Activated naive CD4-positive, alpha-beta T cell treated with anti-CD3 and anti-CD28 coated beads, Interleukin-2, amount 10 ng/mL, durations not matched to agents 7 days and 5 days (primary cell): ENCODE data around the gene RHEB.

ENCODE experiments used
- CTCF ChIA-PET: fragments of 350-600 bp; sonication (Branson Sonifier 250); formaldehyde crosslinking; loops from one replicate; lab custom pipeline; 2021; ENCODE audit warnings: antibody characterized with exemption; lab: Charles Lee
- DNase-seq: peaks from one replicate; pipeline ENCODE4 v3.0.0-alpha.2; 2020
- H3K27ac Mint-ChIP-seq: one replicate; pipeline ENCODE4 v1.8.0; 2021; ENCODE audit warnings: mild to moderate bottlenecking, moderate library complexity, mixed read lengths
- H3K27me3 Mint-ChIP-seq: one replicate; pipeline ENCODE4 v1.8.0; 2021; ENCODE audit warnings: mild to moderate bottlenecking, mixed read lengths
- H3K36me3 Mint-ChIP-seq: one replicate; pipeline ENCODE4 v1.8.0; 2021; ENCODE audit warnings: mixed read lengths
- H3K4me1 Mint-ChIP-seq: one replicate; pipeline ENCODE4 v1.8.0; 2021; ENCODE audit warnings: mixed read lengths
- H3K4me3 Mint-ChIP-seq: one replicate; pipeline ENCODE4 v1.8.0; 2021; ENCODE audit warnings: mild to moderate bottlenecking, moderate library complexity, mixed read lengths
- H3K9me3 Mint-ChIP-seq: one replicate; pipeline ENCODE4 v1.8.0; 2021; ENCODE audit warnings: mixed read lengths

Gene RHEB

DNA sequence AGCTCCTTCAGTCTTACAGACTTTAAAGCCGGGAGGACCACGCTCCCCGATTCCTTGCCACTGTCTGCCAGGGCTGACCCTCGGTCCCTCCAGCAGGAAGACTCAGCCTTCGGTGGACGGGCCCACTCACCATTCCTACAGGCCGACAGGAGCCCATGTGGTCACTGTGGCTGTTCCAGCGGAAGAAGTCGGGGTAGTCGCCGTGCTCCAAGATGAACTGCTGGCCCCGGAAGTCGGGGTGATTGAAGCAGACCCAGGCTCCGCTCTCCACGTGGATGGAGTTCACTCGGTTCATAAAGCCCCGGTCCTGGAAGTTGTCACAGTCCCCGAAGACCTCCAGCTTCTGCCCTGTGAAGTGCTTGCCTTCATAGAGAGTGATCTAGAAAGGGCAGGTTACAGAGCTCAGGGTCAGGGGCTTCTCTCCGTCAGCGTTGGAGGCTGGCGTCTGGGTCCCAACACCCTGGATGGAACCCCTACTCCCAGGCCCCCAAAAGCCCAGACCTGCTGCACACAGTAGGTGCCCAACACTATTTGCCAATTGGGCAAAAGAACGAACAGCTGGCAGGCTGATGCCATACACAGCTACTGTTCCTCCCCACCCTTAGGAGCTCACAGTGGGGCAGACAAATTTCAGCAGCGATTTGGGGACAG, 81.7 kb downstream of the RHEB start:
- H3K4me3 Mint-ChIP-seq = no peak overlapping the region
- H3K27me3 Mint-ChIP-seq = peaks cover 46% of the 10 kb centered on the region
- H3K9me3 Mint-ChIP-seq = no peaks in the 10 kb centered on the region
- no peak for DNase-seq
- no peak overlapping the region for H3K27ac Mint-ChIP-seq
- peaks cover 27% of the 10 kb centered on the region for H3K4me1 Mint-ChIP-seq
- H3K36me3 Mint-ChIP-seq = no peaks in the 10 kb centered on the region
- CTCF ChIA-PET = interaction anchor here (0.6 kb wide), 1 partner anchor 122 kb away, joined by 3 read pairs; no protein-coding TSS in a partner anchor

- Mint-ChIP-seq H3K9me3 (no peaks in the 10 kb centered on the region), H3K36me3 (no peaks in the 10 kb centered on the region), H3K4me3 (no peak overlapping the region), H3K27ac (no peak overlapping the region), H3K27me3 (peaks cover 41% of the 10 kb centered on the region), H3K4me1 (peaks cover 33% of the 10 kb centered on the region)
- CTCF ChIA-PET = interaction anchor here (3.9 kb wide), 1 partner anchor 11 kb away, joined by 19 read pairs; no protein-coding TSS in a partner anchor
- no peak for DNase-seq
Observed at GRCh38 chr7:151437159-151437553, 82.5 kb downstream of the RHEB start.

- H3K27ac Mint-ChIP-seq = no peak overlapping the region
- no peak for DNase-seq
- H3K36me3 Mint-ChIP-seq = no peaks in the 10 kb centered on the region
- H3K9me3 Mint-ChIP-seq = no peaks in the 10 kb centered on the region
- H3K4me1 Mint-ChIP-seq = peaks cover 30% of the 10 kb centered on the region
- CTCF ChIA-PET = interaction anchor here (3.9 kb wide), 1 partner anchor 12 kb away, joined by 19 read pairs; no protein-coding TSS in a partner anchor
- H3K4me3 Mint-ChIP-seq = no peak overlapping the region
- peaks cover 42% of the 10 kb centered on the region for H3K27me3 Mint-ChIP-seq
Observed at GRCh38 chr7:151436446-151437158, 83.1 kb downstream of the RHEB start.

- Mint-ChIP-seq H3K4me3 (no peak overlapping the region), H3K9me3 (no peaks in the 10 kb centered on the region), H3K4me1 (peaks cover 30% of the 10 kb centered on the region), H3K27ac (no peak overlapping the region), H3K27me3 (peaks cover 40% of the 10 kb centered on the region), H3K36me3 (no peaks in the 10 kb centered on the region)
- DNase-seq = no peak
- CTCF ChIA-PET = interaction anchor here (3.9 kb wide), 1 partner anchor 12 kb away, joined by 19 read pairs; no protein-coding TSS in a partner anchor
Observed at GRCh38 chr7:151435971-151436370, 83.7 kb downstream of the RHEB start.

DNA sequence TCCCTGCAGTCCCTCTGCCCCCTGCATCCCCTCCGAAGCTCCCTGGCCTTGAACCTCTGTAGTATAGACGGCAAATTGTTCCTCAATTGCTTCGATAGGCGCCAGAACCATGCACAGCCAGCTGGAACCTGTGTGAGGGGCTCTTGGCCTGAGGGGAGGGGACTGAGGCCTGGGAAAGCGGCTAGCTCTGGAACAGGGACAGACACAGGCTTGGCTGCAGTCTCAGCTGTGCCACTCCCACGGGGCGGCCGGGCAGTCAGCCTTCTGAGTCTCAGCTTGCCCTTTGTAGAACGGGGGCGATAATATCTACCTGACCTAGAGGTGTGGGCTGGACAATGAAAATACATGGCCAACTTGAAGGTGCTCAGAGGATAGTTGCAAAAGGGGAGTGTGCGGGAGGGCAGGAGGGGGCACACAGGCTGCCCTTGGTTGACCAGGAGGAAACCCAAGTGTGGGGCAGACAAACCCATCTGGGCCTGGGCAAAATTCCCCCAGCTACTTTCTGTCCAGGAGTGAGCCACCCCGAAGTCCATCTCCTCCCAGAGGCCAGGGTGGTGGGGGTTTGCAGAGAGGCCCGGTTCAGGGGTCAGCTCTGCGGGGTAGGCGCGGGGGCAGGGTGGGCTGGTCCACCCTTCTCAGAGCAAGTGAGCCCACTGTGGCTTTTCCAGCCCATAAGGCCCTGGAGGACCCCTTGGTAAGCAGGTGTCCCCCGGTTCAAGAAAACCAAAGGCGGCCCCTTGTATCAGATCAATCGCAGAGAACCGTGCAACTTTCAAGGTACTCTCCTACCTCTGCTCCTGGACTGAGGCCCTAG, 84.4 kb downstream of the RHEB start:
- H3K27ac Mint-ChIP-seq = no peak overlapping the region
- no peaks in the 10 kb centered on the region for H3K9me3 Mint-ChIP-seq
- H3K27me3 Mint-ChIP-seq = peaks cover 36% of the 10 kb centered on the region
- CTCF ChIA-PET = interaction anchor here (3.9 kb wide), 1 partner anchor 13 kb away, joined by 19 read pairs; no protein-coding TSS in a partner anchor
- peaks cover 29% of the 10 kb centered on the region for H3K4me1 Mint-ChIP-seq
- H3K4me3 Mint-ChIP-seq = no peak overlapping the region
- no peak for DNase-seq
- no peaks in the 10 kb centered on the region for H3K36me3 Mint-ChIP-seq

DNA sequence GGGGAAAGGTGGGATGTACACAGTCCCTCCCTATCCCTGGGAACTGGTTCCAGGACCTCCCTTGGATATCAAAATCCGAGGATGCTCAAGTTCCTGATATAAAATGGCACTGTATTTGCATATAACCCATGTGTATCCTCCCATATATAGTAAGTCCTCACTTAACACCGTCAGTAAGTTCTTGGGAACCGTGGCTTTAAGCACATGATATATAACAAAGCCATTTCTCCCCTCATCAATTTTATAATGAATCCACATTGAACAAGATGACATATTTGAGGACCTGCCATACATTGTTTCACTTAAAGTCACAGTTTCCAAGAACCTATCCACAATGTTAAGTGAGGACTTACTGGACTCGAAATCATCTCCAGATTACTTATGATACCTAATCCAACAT, 85.1 kb downstream of the RHEB start:
- Mint-ChIP-seq H3K27me3 (peaks cover 30% of the 10 kb centered on the region), H3K36me3 (no peaks in the 10 kb centered on the region), H3K4me1 (peaks cover 35% of the 10 kb centered on the region), H3K4me3 (no peak overlapping the region), H3K27ac (no peak overlapping the region), H3K9me3 (no peaks in the 10 kb centered on the region)
- no peak for DNase-seq
- CTCF ChIA-PET = interaction anchor here (3.9 kb wide), 1 partner anchor 14 kb away, joined by 19 read pairs; no protein-coding TSS in a partner anchor

DNA sequence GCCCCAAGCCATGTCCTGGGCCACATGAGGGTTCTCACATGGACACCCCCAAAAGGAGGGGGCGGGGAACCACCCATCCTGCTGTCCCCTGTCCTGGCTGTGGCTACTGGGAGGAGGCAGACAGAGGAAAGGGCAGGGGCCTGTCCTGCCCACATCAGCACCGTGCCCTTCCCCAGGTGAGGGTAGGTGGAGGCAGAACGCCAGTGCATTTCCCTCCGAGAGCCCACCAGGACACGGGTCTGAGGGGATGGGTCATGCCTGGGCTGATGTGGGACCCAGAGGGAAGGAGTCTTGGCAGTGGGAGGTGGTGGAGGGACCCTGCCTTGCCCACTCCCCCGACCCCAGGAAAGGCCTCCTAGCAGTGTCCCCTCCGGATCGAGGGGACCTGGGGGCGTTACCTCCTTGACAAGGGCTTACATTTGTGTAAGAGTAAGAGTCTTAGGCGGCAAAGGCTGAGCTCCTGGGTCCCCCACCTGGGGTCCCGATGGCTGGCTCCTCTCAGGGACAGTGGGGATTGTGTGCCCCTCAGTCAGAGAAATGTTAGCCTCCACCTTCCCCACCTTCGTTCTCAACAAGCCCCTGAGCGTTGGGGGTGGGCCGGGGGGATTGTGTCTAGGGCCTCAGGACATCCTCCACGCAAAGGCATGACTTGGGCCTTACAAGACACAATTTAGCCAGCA, 85.8 kb downstream of the RHEB start:
- no peak for DNase-seq
- Mint-ChIP-seq H3K4me3 (no peak overlapping the region), H3K27me3 (peaks cover 23% of the 10 kb centered on the region), H3K4me1 (peaks cover 41% of the 10 kb centered on the region), H3K36me3 (no peaks in the 10 kb centered on the region), H3K9me3 (no peaks in the 10 kb centered on the region), H3K27ac (no peak overlapping the region)
- CTCF ChIA-PET = interaction anchor here (1.0 to 4.1 kb wide), 5 partner anchors 12 to 82 kb away, joined by 3 to 33 read pairs (median 4); no protein-coding TSS in a partner anchor

DNA sequence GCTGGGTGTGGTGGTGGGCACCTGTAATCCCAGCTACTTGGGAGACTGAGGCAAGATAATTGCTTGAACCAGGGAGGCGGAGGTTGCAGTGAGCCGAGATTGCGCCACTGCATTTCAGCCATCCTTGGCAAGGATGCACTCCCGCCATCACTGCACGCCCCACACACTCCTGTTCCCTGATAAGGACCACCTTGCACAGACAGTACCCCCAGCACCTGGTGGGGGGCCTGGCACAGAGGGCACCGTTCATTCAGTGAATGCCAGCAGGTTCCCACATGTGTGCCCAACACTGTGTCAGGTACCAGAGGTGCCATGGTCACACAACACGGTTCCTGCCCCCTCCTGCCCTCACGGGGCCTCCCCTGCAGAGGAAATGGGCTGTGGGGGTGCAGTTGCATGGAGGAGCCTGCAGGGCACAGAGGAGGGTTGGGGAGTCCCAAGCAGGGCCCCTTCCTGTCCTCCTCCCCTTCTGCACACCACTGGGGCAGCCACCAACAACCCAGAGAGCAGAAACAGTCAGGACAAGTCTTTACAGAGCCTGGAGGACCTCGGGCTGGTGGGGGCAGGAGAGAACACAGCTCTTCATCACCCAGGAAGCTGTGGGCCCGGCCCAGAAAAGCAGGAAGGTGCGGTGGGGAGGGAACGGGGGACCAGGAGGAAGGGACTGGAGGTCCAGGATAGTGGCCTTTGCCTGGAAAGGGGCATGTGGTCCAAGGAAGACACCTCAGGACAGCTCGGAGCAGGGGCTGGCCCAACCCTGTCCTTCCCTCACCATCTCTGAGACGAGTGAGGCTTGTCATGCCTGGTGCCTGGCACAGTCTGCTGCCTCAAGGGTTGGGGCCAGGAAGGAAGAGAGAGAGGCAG, 86.8 kb downstream of the RHEB start:
- peak overlapping the region; percentile 37 for H3K4me3 Mint-ChIP-seq
- peak; percentile 78 for DNase-seq
- H3K4me1 Mint-ChIP-seq = peaks cover 51% of the 10 kb centered on the region
- peaks cover 19% of the 10 kb centered on the region for H3K27me3 Mint-ChIP-seq
- H3K9me3 Mint-ChIP-seq = no peaks in the 10 kb centered on the region
- no peaks in the 10 kb centered on the region for H3K36me3 Mint-ChIP-seq
- H3K27ac Mint-ChIP-seq = peak overlapping the region; percentile 88
- CTCF ChIA-PET = interaction anchor here (1.0 to 4.1 kb wide), 4 partner anchors 13 to 81 kb away, joined by 3 to 33 read pairs (median 4); no protein-coding TSS in a partner anchor

- H3K4me1 Mint-ChIP-seq = peaks cover 55% of the 10 kb centered on the region
- H3K27ac Mint-ChIP-seq = no peak overlapping the region
- no peak overlapping the region for H3K4me3 Mint-ChIP-seq
- H3K9me3 Mint-ChIP-seq = no peaks in the 10 kb centered on the region
- H3K36me3 Mint-ChIP-seq = no peaks in the 10 kb centered on the region
- CTCF ChIA-PET = interaction anchor here (4.1 kb wide), 1 partner anchor 16 kb away, joined by 33 read pairs; no protein-coding TSS in a partner anchor
- DNase-seq = no peak
- H3K27me3 Mint-ChIP-seq = peaks cover 25% of the 10 kb centered on the region
Observed at GRCh38 chr7:151431768-151432311, 87.9 kb downstream of the RHEB start.

- H3K36me3 Mint-ChIP-seq = no peaks in the 10 kb centered on the region
- no peak overlapping the region for H3K4me3 Mint-ChIP-seq
- peaks cover 55% of the 10 kb centered on the region for H3K4me1 Mint-ChIP-seq
- no peak overlapping the region for H3K27ac Mint-ChIP-seq
- DNase-seq = no peak
- no peaks in the 10 kb centered on the region for H3K9me3 Mint-ChIP-seq
- H3K27me3 Mint-ChIP-seq = peaks cover 30% of the 10 kb centered on the region
- CTCF ChIA-PET = interaction anchor here (4.1 kb wide), 1 partner anchor 17 kb away, joined by 33 read pairs; no protein-coding TSS in a partner anchor
Observed at GRCh38 chr7:151431281-151431767, 88.4 kb downstream of the RHEB start.

- H3K27me3 Mint-ChIP-seq = peaks cover 32% of the 10 kb centered on the region
- CTCF ChIA-PET = interaction anchor here (0.6 to 4.1 kb wide), 5 partner anchors 13 to 373 kb away, joined by 3 to 33 read pairs (median 3); no protein-coding TSS in a partner anchor
- peak overlapping the region; percentile 95 for H3K27ac Mint-ChIP-seq
- H3K4me3 Mint-ChIP-seq = no peak overlapping the region
- H3K9me3 Mint-ChIP-seq = no peaks in the 10 kb centered on the region
- DNase-seq = no peak
- peaks cover 55% of the 10 kb centered on the region for H3K4me1 Mint-ChIP-seq
- H3K36me3 Mint-ChIP-seq = no peaks in the 10 kb centered on the region
Observed at GRCh38 chr7:151430391-151431205, 89.1 kb downstream of the RHEB start.
